Gastrocnemius medialis (tissue), 4 donors: ENCODE measurements around the gene SACS. TPM values are rescaled to one million over a fixed set of nuclear protein-coding genes. Genes with fewer than 3 reads are reported as not detected.

Experiments used
- ATAC-seq, 2 donors: fragments of 150-250 bp; one replicate each; pipeline ENCODE4 v1.9.1; 2016
- DNase-seq, 2 donors: peaks; one replicate each; pipeline ENCODE4 v3.0.0-alpha.2; 2019
- H3K27ac ChIP-seq, 4 donors: fragments of 200-600 bp; sonication (generic); 1 replicate in 1 of 4; 2 replicates in 3 of 4; pipeline ENCODE4 v1.5.1; 2016 to 2018; ENCODE audit warnings: mild to moderate bottlenecking in 2 of 4, moderate library complexity in 1 of 4
- H3K27me3 ChIP-seq, 3 donors: fragments of 200-600 bp; sonication (generic) in 2 of 3; 1 replicate in 1 of 3; 2 replicates in 2 of 3; pipeline versions ENCODE4 v1.5.1 to v1.6.0; 2016 to 2019; ENCODE audit warnings: mild to moderate bottlenecking in 1 of 3, moderate library complexity in 1 of 3
- H3K36me3 ChIP-seq, 2 donors: fragments of 200-600 bp; sonication (generic) in 1 of 2; one replicate each; pipeline ENCODE4 v1.5.1; 2017 to 2018
- H3K4me1 ChIP-seq, 2 donors: fragments of 200-600 bp; sonication (generic) in 1 of 2; one replicate each; pipeline ENCODE4 v1.5.1; 2016 to 2017; ENCODE audit warnings: mild to moderate bottlenecking in 2 of 2
- H3K4me3 ChIP-seq, 4 donors: fragments of 200-600 bp; sonication (generic) in 3 of 4; 1 replicate in 1 of 4; 2 replicates in 3 of 4; pipeline ENCODE4 v1.5.1; 2016 to 2019; ENCODE audit warnings: mild to moderate bottlenecking in 2 of 4
- H3K9me3 ChIP-seq, 3 donors: fragments of 200-600 bp; sonication (generic) in 2 of 3; 1 replicate in 1 of 3; 2 replicates in 2 of 3; pipeline ENCODE4 v1.5.1; 2016 to 2019
- POLR2A ChIP-seq, 2 donors: fragments of 450-650 bp; IDR thresholded peaks; one replicate each; pipeline ENCODE4 v1.6.1; 2017; ENCODE audit warnings: antibody characterized with exemption in 2 of 2, mild to moderate bottlenecking in 2 of 2, moderate library complexity in 2 of 2
- in situ Hi-C, 4 donors: fragments of 200-750 bp; cut with MboI; loops; one replicate each; pipeline versions ENCODE4 v1.15.0 to v1.8.0; 2017; ENCODE audit warnings: low sequenced_read_pairs in 4 of 4
- intact Hi-C: fragments of 100-400 bp; cut with DNase I; formaldehyde crosslinking; loops from one replicate; pipeline ENCODE4 v1.15.1; 2023; ENCODE audit warnings: low total_unique reads
- total RNA-seq, 4 donors: library from RNA; depleted of rRNA; stranded (reverse); fragments of >200 nt; gene quantifications; one replicate each; pipeline versions ENCODE4 v1.1.0 to v1.2.3, GENCODE V29; 2016
- TF ChIP-seq, protein P1 (sequence below), 5 experiments: fragments of 450-650 bp in 3 of 5; fragments of 200-600 bp in 2 of 5; sonication (generic) in 2 of 5; IDR thresholded peaks in 4 of 5; conservative IDR thresholded peaks in 1 of 5; 1 replicate in 4 of 5; 2 replicates in 1 of 5; pipeline ENCODE4 v1.5.1; 2016 to 2019; ENCODE audit warnings: antibody characterized with exemption in 5 of 5, mild to moderate bottlenecking in 3 of 5, moderate library complexity in 3 of 5

SACS gene
- total RNA-seq, 4 donors from 2014 or later: 23.8 to 36.5 (median 31.8) TPM

DNA sequence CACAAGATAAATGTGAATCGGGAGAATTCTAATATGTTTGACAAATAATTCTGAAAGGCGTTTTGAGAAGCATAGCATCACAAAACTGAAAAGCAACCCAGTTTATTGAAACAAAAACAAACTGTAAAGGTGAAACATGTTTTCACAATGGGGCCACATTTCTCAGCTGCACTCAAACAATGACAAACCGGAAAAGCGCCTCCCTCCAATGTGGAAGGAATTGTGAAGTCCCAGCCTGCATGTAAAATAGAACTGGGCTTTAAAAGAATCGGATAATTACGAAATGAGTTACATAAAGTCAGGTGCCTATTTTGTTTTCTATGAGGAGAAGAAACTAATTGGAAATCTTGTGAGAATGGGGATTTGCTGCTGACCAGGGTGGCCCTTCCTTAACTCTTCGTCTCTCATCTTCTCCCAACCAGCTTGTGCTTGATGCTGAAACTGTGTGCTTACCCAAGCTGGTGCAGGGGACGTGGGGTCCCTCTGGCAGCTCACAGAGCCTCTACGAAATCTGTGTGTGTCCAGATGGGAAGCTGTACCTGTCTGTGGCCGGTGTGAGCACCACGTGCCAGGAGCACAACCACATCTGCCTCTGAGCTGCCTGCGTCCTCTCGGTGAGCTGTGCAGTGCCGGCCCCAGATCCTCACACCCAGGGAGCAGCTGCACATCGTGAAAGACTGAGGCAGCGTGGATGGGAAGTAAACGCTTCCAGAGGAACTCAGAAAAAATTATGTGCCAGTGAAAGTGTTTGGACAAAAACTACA is 109.4 kb downstream of the SACS start:
- Histone ChIP-seq H3K4me1 (peaks cover 43 to 49% of the 10 kb centered on the region in 2 donors), H3K27ac (peak overlapping the region; percentile 51 to 76 (median 66)), H3K9me3 (no peaks in the 10 kb centered on the region), H3K4me3 (no peak overlapping the region), H3K27me3 (no peaks in the 10 kb centered on the region), H3K36me3 (no peaks in the 10 kb centered on the region)
- intact Hi-C loops (no loop called here), in situ Hi-C loops (loop anchor here in 3 of 4 donors (25.0 kb wide), 1 partner anchor 512 kb away; no protein-coding TSS in a partner anchor)
- TF ChIP-seq, protein P1, sequence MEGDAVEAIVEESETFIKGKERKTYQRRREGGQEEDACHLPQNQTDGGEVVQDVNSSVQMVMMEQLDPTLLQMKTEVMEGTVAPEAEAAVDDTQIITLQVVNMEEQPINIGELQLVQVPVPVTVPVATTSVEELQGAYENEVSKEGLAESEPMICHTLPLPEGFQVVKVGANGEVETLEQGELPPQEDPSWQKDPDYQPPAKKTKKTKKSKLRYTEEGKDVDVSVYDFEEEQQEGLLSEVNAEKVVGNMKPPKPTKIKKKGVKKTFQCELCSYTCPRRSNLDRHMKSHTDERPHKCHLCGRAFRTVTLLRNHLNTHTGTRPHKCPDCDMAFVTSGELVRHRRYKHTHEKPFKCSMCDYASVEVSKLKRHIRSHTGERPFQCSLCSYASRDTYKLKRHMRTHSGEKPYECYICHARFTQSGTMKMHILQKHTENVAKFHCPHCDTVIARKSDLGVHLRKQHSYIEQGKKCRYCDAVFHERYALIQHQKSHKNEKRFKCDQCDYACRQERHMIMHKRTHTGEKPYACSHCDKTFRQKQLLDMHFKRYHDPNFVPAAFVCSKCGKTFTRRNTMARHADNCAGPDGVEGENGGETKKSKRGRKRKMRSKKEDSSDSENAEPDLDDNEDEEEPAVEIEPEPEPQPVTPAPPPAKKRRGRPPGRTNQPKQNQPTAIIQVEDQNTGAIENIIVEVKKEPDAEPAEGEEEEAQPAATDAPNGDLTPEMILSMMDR (IDR thresholded peaks at IDR 0.05 in 4 of 5, conservative IDR thresholded peaks at IDR 0.05 in 1 of 5): no peak
- no peak for TF ChIP-seq POLR2A (IDR thresholded peaks at IDR 0.05)
- no peak for ATAC-seq
- DNase-seq: no peak

DNA sequence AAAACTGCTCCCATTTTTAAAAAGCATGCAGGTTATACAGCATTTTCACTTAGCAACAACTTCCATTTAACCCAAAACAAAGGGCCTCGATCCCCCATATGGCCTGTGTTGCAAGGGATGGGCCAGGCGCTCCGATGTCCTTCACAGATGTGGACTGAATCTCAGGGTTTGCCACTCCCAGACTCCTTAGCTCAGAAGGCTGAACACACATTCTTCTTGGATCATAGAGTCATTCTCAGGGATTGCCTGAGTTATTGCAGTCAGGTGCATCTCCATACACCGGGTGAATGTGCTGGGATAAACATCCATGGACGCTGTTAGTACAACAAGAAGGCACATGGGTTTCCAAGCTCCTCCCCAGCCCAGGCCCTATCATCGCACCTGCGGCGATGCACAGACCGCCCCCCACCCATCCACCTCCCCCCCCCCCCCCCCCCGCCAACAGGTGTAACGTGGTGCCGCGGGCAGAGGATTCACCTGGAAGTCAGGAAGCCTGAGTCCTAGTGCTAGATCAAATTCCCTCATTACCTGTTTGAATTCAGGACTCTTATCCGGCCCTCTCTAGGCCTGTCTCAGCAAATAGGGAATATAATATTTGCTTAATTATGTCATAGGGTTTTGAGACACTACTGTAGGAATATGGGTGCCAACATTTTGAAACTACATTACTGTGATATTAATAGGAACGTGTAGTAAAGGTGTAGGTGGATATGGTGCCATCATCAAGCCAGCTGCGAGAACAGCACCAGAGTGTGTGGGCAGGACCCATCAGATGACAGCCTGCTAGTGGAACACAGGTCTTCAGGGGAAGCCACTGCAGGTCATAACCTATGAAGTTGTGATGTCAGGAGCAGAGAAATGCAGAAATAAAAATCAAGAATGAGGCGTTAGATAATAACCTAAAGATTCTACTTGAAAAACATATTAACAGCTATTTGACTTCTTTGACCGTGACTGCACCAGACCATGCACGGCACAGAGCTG is 110.9 kb downstream of the SACS start:
- DNase-seq (peak; percentile 14 to 19), ATAC-seq (peak; percentile 32 to 41)
- H3K36me3 ChIP-seq: no peaks in the 10 kb centered on the region
- intact Hi-C loops: loop anchor here (1.0 kb wide), 1 partner anchor 89 kb away; no protein-coding TSS in a partner anchor
- H3K4me3 ChIP-seq: no peak overlapping the region
- H3K27me3 ChIP-seq: no peaks in the 10 kb centered on the region
- H3K9me3 ChIP-seq: no peaks in the 10 kb centered on the region
- H3K27ac ChIP-seq: peak overlapping the region; percentile 43 to 76 (median 62)
- TF ChIP-seq, protein P1 (IDR thresholded peaks at IDR 0.05 in 4 of 5, conservative IDR thresholded peaks at IDR 0.05 in 1 of 5): no peak
- in situ Hi-C loops: loop anchor here in 3 of 4 donors (25.0 kb wide), 1 partner anchor 510 kb away; no protein-coding TSS in a partner anchor
- H3K4me1 ChIP-seq: peaks cover 43 to 49% of the 10 kb centered on the region in 2 donors

DNA sequence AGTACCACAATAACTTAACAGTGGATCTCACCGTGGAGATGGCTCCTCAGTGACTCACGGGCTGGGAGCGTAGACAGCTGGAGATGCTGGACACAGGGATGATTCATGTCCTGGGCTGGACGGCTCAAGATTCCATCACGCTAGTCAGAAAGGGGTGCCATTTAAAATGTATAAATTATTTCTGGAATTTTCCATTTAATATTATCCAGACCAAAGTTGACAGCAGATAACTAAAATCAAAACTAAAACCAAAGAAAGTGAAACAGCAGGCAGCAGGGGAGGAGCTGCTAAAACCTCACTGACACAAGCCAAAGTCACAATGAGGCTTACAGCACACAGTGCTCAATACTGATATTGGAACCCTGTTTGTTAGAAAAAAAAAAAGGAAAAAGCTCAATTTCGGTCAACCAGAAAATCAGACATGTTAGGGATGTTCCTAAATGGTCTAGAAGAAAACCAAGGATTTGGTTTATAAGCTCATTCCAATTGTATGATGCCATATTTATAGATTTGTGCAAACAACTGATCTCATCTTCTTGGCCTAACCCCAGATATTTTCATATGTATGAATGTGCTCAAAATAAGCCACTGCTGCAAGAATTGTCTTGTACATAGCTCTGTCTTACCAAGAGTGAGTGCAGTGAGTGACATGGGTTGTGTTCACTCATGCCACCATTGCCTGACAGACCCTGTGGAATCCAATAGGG is 111.8 kb downstream of the SACS start:
- ATAC-seq (peak; percentile 86 to 93), DNase-seq (peak; percentile 50 to 72)
- Histone ChIP-seq H3K9me3 (no peaks in the 10 kb centered on the region), H3K27me3 (no peaks in the 10 kb centered on the region), H3K4me1 (peaks cover 43 to 49% of the 10 kb centered on the region in 2 donors), H3K36me3 (no peaks in the 10 kb centered on the region), H3K4me3 (no peak overlapping the region), H3K27ac (peak overlapping the region; percentile 43 to 76 (median 52))
- intact Hi-C loops (loop anchor here (1.0 kb wide), 1 partner anchor 90 kb away; no protein-coding TSS in a partner anchor), in situ Hi-C loops (loop anchor here in 3 of 4 donors (25.0 kb wide), 1 partner anchor 509 kb away; no protein-coding TSS in a partner anchor)
- TF ChIP-seq, protein P1 (IDR thresholded peaks at IDR 0.05 in 4 of 5, conservative IDR thresholded peaks at IDR 0.05 in 1 of 5): no peak
- TF ChIP-seq POLR2A (IDR thresholded peaks at IDR 0.05): no peak

DNA sequence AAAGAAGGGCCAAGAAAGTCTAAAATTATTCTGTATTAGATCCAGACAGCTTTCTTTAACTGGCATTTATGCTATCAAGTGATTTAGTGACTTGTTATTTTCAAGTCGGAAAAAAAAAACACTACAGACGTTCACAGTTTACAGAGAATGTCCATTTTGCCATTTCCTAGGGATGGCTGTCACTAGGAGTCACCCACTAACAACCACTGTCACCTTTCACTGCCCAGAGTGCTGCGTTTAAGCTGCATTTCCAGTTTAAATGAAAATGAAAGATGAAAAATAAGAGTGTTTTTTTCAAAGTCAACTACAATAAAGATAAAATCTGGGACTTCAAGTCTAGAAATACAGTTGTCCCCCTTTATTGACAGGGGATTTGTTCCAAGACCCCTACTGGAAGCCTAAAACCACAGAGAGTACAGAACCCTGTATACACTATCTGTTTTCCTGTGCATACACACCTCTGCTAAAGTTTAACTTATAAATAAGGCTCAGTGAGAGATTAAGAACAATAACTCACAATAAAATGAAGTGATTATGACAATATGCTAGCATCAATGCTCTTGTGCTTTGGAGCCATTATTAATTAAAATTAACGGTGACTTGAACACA is 112.5 kb downstream of the SACS start:
- H3K36me3 ChIP-seq: no peaks in the 10 kb centered on the region
- no peak for TF ChIP-seq POLR2A (IDR thresholded peaks at IDR 0.05)
- TF ChIP-seq, protein P1 (IDR thresholded peaks at IDR 0.05 in 4 of 5, conservative IDR thresholded peaks at IDR 0.05 in 1 of 5): no peak
- no peaks in the 10 kb centered on the region for H3K27me3 ChIP-seq
- in situ Hi-C loops: loop anchor here in 3 of 4 donors (25.0 kb wide), 1 partner anchor 509 kb away; no protein-coding TSS in a partner anchor
- no peak overlapping the region for H3K4me3 ChIP-seq
- H3K9me3 ChIP-seq: no peaks in the 10 kb centered on the region
- peaks cover 42 to 49% of the 10 kb centered on the region in 2 donors for H3K4me1 ChIP-seq
- H3K27ac ChIP-seq: peak overlapping the region; percentile 43 to 76 (median 49)
- peak in 1 of 2 donors; percentile 19 for ATAC-seq
- intact Hi-C loops: no loop called here
- no peak for DNase-seq
